GM12801 (cell line): ENCODE measurements around the gene COL1A1.

Source experiments
- CTCF ChIP-seq: IDR thresholded peaks from one replicate; pipeline ENCODE4 v1.5.1; 2011; ENCODE audit warnings: control low read depth; ENCODE audit not compliant: insufficient read length; ENCODE audit errors: extremely low read depth

Gene COL1A1

GRCh38 chr17:50208611-50209061, 7.2 kb upstream of the COL1A1 start:
- no peak for TF ChIP-seq CTCF

- no peak for TF ChIP-seq CTCF
Observed at GRCh38 chr17:50207792-50208567, 6.5 kb upstream of the COL1A1 start.

GRCh38 chr17:50207315-50207714, 5.9 kb upstream of the COL1A1 start:
- no peak for TF ChIP-seq CTCF

GRCh38 chr17:50206604-50207293, 5.3 kb upstream of the COL1A1 start:
- TF ChIP-seq CTCF: no peak

- TF ChIP-seq CTCF: no peak
Observed at GRCh38 chr17:50205963-50206505, 4.6 kb upstream of the COL1A1 start.

- TF ChIP-seq CTCF: no peak
Observed at GRCh38 chr17:50205111-50205962, 3.9 kb upstream of the COL1A1 start.

GRCh38 chr17:50204431-50204830, 3.0 kb upstream of the COL1A1 start:
- no peak for TF ChIP-seq CTCF
